K562 (cell line): Measurements from ENCODE around the gene KIAA0513. TPM values are rescaled to one million over a fixed set of nuclear protein-coding genes. Genes with fewer than 3 reads are reported as not detected.

Experiments
- ATAC-seq: fragments of 200-7000 bp; cut with Tn5 transposase; 3 replicates; pipeline ENCODE4 v1.9.1; 2020; ENCODE audit warnings: moderate library complexity
- BruUV-seq: library from RNA; stranded (reverse); fragments of 400-500 nt; replicated peaks from 2 replicates; lab custom pipeline; 2021; lab: Mats Ljungman, UMichigan
- CTCF ChIA-PET: fragments of 300-600 bp; formaldehyde crosslinking; extraction: SDS; loops from one replicate; lab custom pipeline; 2021; ENCODE audit warnings: low intra/inter-chr PET ratio; lab: Yijun Ruan, JAX
- POLR2A ChIA-PET: fragments of 300-600, 350-650 bp; sonication (Branson Sonifier 250); formaldehyde crosslinking; extraction: SDS; loops from one replicate; lab custom pipeline; 2021; ENCODE audit warnings: antibody characterized with exemption, inconsistent platforms; lab: Yijun Ruan, JAX
- DNase-seq, 4 experiments: peaks; one replicate each; pipeline versions ENCODE4 v3.0.0 to v3.0.0-alpha.2; 2011 to 2018; ENCODE audit warnings: low spot score in 3 of 4, mixed read lengths in 3 of 4; ENCODE audit errors: extremely low read depth in 1 of 4
- FAIRE-seq: peaks from 2 replicates; lab custom pipeline; 2011; peaks lifted over from hg19 to GRCh38; lab: Jason Lieb, UNC
- H2AFZ ChIP-seq: 2 replicates; pipeline ENCODE4 v1.6.0; 2011; ENCODE audit warnings: low read depth, low read length, control low read depth, inconsistent platforms
- H3K27ac ChIP-seq: fragments of 200-600 bp; 3 replicates; pipeline ENCODE4 v1.8.0; 2011; ENCODE audit warnings: low read depth, mild to moderate bottlenecking, control low read depth, inconsistent platforms, low read length, moderate library complexity, mixed read lengths; ENCODE audit errors: extremely low read depth
- H3K27me3 ChIP-seq, 2 experiments: fragments of 300-600 bp in 1 of 2; 2 replicates in 1 of 2; 3 replicates in 1 of 2; pipeline versions ENCODE4 v1.6.0 to v1.8.0; 2011; ENCODE audit warnings: inconsistent platforms in 2 of 2, low read length in 2 of 2, mild to moderate bottlenecking in 1 of 2, mixed read lengths in 1 of 2, moderate library complexity in 1 of 2; ENCODE audit not compliant: control insufficient read depth in 2 of 2, insufficient read depth in 2 of 2
- H3K36me3 ChIP-seq: fragments of 300-600 bp; 3 replicates; pipeline ENCODE4 v1.8.0; 2011; ENCODE audit warnings: mild to moderate bottlenecking, low read length, inconsistent platforms; ENCODE audit not compliant: control insufficient read depth, insufficient read depth
- H3K4me1 ChIP-seq, 2 experiments: fragments of 200-600 bp in 1 of 2; replicated peaks in 1 of 2; 2 replicates in 1 of 2; 3 replicates in 1 of 2; pipeline versions ENCODE4 v1.5.1 to v1.8.0; 2011; ENCODE audit warnings: inconsistent platforms in 2 of 2, low read length in 2 of 2, mild to moderate bottlenecking in 1 of 2, mixed read lengths in 1 of 2, moderate library complexity in 1 of 2; ENCODE audit not compliant: control insufficient read depth in 2 of 2, insufficient read depth in 2 of 2
- H3K4me2 ChIP-seq: 2 replicates; pipeline ENCODE4 v1.6.1; 2011; ENCODE audit warnings: low read length, control low read depth, inconsistent platforms, mixed read lengths; ENCODE audit not compliant: insufficient read depth
- H3K4me3 ChIP-seq: fragments of 200-600 bp; sonication (generic), shearing (Covaris generic); 2 replicates; pipeline ENCODE4 v1.5.1; 2016; ENCODE audit warnings: control low read depth, inconsistent platforms
- H3K79me2 ChIP-seq: fragments of 200-600 bp; 3 replicates; pipeline ENCODE4 v1.8.0; 2011; ENCODE audit warnings: low read length, inconsistent platforms; ENCODE audit not compliant: control insufficient read depth, insufficient read depth
- H3K9ac ChIP-seq, 2 experiments: 2 replicates each; pipeline versions ENCODE4 v1.6.0 to v1.6.1; 2011; ENCODE audit warnings: low read depth in 2 of 2, low read length in 2 of 2, control low read depth in 1 of 2, inconsistent platforms in 1 of 2, mild to moderate bottlenecking in 1 of 2, mixed read lengths in 1 of 2; ENCODE audit not compliant: insufficient read depth in 1 of 2
- H3K9me1 ChIP-seq: one replicate; pipeline ENCODE4 v1.6.0; 2011; ENCODE audit warnings: inconsistent platforms, mild to moderate bottlenecking, low read length, moderate library complexity; ENCODE audit not compliant: control insufficient read depth, insufficient read depth
- H3K9me3 ChIP-seq: replicated peaks from 2 replicates; pipeline ENCODE4 v1.5.1; 2011; ENCODE audit warnings: low read depth, low read length, inconsistent platforms; ENCODE audit not compliant: control insufficient read depth, insufficient read depth
- H4K20me1 ChIP-seq: replicated peaks from 2 replicates; pipeline ENCODE4 v1.6.1; 2011; ENCODE audit warnings: low read length, inconsistent platforms, mixed read lengths; ENCODE audit not compliant: control insufficient read depth, insufficient read depth
- BRD4 ChIP-seq: fragments of 200-600 bp; sonication (generic); IDR thresholded peaks from 2 replicates; pipeline ENCODE4 v1.6.1; 2017; ENCODE audit warnings: inconsistent platforms
- CBX1 ChIP-seq: sonication (generic); IDR thresholded peaks from 2 replicates; pipeline ENCODE4 v1.6.1; 2016; ENCODE audit warnings: antibody characterized with exemption, low read depth, mild to moderate bottlenecking
- CHD1 ChIP-seq: fragments of 200-600 bp; sonication (generic); IDR thresholded peaks from one replicate; pipeline ENCODE4 v1.6.1; 2012; ENCODE audit warnings: mild to moderate bottlenecking, moderate library complexity, low read length, inconsistent platforms
- NCOA4 ChIP-seq: fragments of 450-650 bp; IDR thresholded peaks from 2 replicates; pipeline ENCODE4 v1.6.1; 2018; ENCODE audit warnings: mild to moderate bottlenecking; ENCODE audit not compliant: partially characterized antibody
- PHB ChIP-seq: fragments of 250-450 bp; sonication (Bioruptor Pico); IDR thresholded peaks from 2 replicates; pipeline ENCODE4 v1.5.0; 2021
- ZNF224 ChIP-seq: sonication (generic); formaldehyde crosslinking; IDR thresholded peaks from 2 replicates; pipeline ENCODE4 v1.8.0; 2022; ENCODE audit warnings: mild to moderate bottlenecking, missing genetic modification reagents
- ZNF445 ChIP-seq: fragments of 250-450 bp; sonication (Bioruptor Pico); IDR thresholded peaks from 2 replicates; pipeline ENCODE4 v1.4.0; 2020; ENCODE audit warnings: low read depth, mild to moderate bottlenecking, moderate library complexity
- WGBS: fragments of 100-300 bp; shearing (Covaris generic); methylation state at CpG from one replicate; pipeline ENCODE4 v1.1.6; 2016; ENCODE audit warnings: low coverage, mixed read lengths; ENCODE audit not compliant: insufficient coverage; ENCODE audit errors: missing lambda C conversion rate; 5-methylcytosine and 5-hydroxymethylcytosine counted together
- in situ Hi-C: fragments of 300-500 bp; cut with MboI; formaldehyde crosslinking; loops from 4 replicates; pipeline ENCODE4 v1.15.0; 2018; ENCODE audit warnings: inconsistent platforms, mixed read lengths
- intact Hi-C: fragments of 100-400 bp; cut with micrococcal nuclease; formaldehyde crosslinking; loops from 2 replicates; pipeline ENCODE4 v1.14.2; 2022
- polyA plus RNA-seq, 8 experiments: library from polyadenylated mRNA; depleted of rRNA in 4 of 8; stranded (reverse) in 5 of 8; unstranded in 3 of 8; fragments of >200 nt; fragmentation: Nextera tagmentation in 2 of 8; fragmentation: Illumina TruSeq in 1 of 8; extraction: Ambion mirVana in 2 of 8; extraction: Trizol in 1 of 8; gene quantifications; 2 replicates each; pipeline versions ENCODE4 v1.2.1 to v1.2.3, GENCODE V29; 2011 to 2014; ENCODE audit warnings: inconsistent platforms in 1 of 8, missing spikeins in 1 of 8
- total RNA-seq, 7 experiments: library from RNA; depleted of rRNA in 6 of 7; stranded (reverse); fragments of >200 nt in 6 of 7; fragmentation: Illumina TruSeq in 2 of 7; extraction: Trizol in 2 of 7; gene quantifications; 2 replicates each; pipeline versions ENCODE4 v1.2.1 to v1.2.3, GENCODE V29; 2011 to 2021; ENCODE audit warnings: low replicate concordance in 1 of 7
- TF ChIP-seq, protein P1 (sequence below), 2 experiments: fragments of 450-650 bp in 1 of 2; sonication (generic) in 1 of 2; formaldehyde crosslinking in 1 of 2; IDR thresholded peaks; 2 replicates each; pipeline versions ENCODE4 v1.7.1 to v1.9.0; 2016 to 2022; ENCODE audit warnings: inconsistent platforms in 1 of 2, mild to moderate bottlenecking in 1 of 2, missing genetic modification reagents in 1 of 2
- TF ChIP-seq, protein P2 (sequence below): fragments of 250-450 bp; sonication (Bioruptor Pico); IDR thresholded peaks from 2 replicates; pipeline ENCODE4 v1.8.0; 2021; ENCODE audit warnings: moderate library complexity, mild to moderate bottlenecking, inconsistent platforms
- TF ChIP-seq, protein P3 (sequence below): sonication (generic); formaldehyde crosslinking; IDR thresholded peaks from 2 replicates; pipeline ENCODE4 v1.8.1; 2023; ENCODE audit warnings: mild to moderate bottlenecking, missing genetic modification reagents, moderate library complexity

Gene KIAA0513
- total and polyA plus RNA-seq, 9 of the 15 experiments (the other 6 are each of a cell fraction or from before 2014, with no cell fraction given) = 0.18 to 13.7 (median 10.2) TPM

DNA sequence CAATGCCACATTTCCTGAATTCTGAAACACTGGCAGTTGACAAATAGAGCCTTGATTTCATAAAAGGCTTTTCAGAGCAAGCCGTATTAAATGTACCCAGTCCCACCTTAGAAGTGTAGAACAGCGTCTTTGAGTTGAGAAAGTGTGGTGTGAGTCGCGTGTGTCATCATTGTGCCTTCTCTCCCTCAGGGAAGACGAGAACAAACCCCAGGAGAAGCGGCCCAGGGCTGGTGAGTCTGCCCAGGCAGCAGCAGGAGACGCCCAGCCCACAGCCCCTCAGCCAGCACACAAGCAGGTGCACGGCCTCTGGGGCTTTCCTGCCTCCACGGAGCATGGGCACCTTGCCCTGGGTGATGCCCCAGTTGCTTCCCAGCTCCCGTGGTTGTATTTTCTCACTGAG is 50.6 kb downstream of the KIAA0513 start:
- Histone ChIP-seq H3K27ac (no peak overlapping the region), H3K9me3 (no peaks in the 10 kb centered on the region), H3K9me1 (no peaks in the 10 kb centered on the region), H2AFZ (no peak overlapping the region), H3K4me1 (peaks cover 0 to 30% of the 10 kb centered on the region in 2 experiments; a peak in 2 of 5 replicates), H3K4me2 (no peak overlapping the region), H4K20me1 (no peaks in the 10 kb centered on the region; the same call in none of the 2 replicates), H3K36me3 (peaks cover 44% of the 10 kb centered on the region; the same call in 1 of the 3 replicates), H3K9ac (0 out of 4 replicates have a peak overlapping the region, but pooled peaks of 1 of the 2 experiments have one; percentile 7), H3K27me3 (no peaks in the 10 kb centered on the region), H3K79me2 (no peaks in the 10 kb centered on the region), H3K4me3 (no peak overlapping the region)
- CTCF ChIA-PET = no interaction called here
- in situ Hi-C loops (no loop called here), intact Hi-C loops (no loop called here)
- DNase-seq = no peak
- POLR2A ChIA-PET = no interaction called here
- 79% methylated on average over 10 of the region's 10 CpGs for WGBS
- FAIRE-seq = no peak
- BruUV-seq = no TSS peak
- no peak for ATAC-seq
- TF ChIP-seq, protein P1, sequence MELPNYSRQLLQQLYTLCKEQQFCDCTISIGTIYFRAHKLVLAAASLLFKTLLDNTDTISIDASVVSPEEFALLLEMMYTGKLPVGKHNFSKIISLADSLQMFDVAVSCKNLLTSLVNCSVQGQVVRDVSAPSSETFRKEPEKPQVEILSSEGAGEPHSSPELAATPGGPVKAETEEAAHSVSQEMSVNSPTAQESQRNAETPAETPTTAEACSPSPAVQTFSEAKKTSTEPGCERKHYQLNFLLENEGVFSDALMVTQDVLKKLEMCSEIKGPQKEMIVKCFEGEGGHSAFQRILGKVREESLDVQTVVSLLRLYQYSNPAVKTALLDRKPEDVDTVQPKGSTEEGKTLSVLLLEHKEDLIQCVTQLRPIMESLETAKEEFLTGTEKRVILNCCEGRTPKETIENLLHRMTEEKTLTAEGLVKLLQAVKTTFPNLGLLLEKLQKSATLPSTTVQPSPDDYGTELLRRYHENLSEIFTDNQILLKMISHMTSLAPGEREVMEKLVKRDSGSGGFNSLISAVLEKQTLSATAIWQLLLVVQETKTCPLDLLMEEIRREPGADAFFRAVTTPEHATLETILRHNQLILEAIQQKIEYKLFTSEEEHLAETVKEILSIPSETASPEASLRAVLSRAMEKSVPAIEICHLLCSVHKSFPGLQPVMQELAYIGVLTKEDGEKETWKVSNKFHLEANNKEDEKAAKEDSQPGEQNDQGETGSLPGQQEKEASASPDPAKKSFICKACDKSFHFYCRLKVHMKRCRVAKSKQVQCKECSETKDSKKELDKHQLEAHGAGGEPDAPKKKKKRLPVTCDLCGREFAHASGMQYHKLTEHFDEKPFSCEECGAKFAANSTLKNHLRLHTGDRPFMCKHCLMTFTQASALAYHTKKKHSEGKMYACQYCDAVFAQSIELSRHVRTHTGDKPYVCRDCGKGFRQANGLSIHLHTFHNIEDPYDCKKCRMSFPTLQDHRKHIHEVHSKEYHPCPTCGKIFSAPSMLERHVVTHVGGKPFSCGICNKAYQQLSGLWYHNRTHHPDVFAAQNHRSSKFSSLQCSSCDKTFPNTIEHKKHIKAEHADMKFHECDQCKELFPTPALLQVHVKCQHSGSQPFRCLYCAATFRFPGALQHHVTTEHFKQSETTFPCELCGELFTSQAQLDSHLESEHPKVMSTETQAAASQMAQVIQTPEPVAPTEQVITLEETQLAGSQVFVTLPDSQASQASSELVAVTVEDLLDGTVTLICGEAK (IDR thresholded peaks at IDR 0.05) = no peak
- TF ChIP-seq, protein P1 (CRISPR knock-in tag; IDR thresholded peaks at IDR 0.05) = no peak
- TF ChIP-seq CHD1 (no peak), ZNF445 (CRISPR knock-in tag) (no peak), BRD4 (no peak), ZNF224 (CRISPR knock-in tag) (no peak), CBX1 (no peak), NCOA4 (no peak), PHB (CRISPR knock-in tag) (no peak)
- TF ChIP-seq, protein P2, sequence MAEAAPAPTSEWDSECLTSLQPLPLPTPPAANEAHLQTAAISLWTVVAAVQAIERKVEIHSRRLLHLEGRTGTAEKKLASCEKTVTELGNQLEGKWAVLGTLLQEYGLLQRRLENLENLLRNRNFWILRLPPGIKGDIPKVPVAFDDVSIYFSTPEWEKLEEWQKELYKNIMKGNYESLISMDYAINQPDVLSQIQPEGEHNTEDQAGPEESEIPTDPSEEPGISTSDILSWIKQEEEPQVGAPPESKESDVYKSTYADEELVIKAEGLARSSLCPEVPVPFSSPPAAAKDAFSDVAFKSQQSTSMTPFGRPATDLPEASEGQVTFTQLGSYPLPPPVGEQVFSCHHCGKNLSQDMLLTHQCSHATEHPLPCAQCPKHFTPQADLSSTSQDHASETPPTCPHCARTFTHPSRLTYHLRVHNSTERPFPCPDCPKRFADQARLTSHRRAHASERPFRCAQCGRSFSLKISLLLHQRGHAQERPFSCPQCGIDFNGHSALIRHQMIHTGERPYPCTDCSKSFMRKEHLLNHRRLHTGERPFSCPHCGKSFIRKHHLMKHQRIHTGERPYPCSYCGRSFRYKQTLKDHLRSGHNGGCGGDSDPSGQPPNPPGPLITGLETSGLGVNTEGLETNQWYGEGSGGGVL (CRISPR knock-in tag) = no peak
- TF ChIP-seq, protein P3, sequence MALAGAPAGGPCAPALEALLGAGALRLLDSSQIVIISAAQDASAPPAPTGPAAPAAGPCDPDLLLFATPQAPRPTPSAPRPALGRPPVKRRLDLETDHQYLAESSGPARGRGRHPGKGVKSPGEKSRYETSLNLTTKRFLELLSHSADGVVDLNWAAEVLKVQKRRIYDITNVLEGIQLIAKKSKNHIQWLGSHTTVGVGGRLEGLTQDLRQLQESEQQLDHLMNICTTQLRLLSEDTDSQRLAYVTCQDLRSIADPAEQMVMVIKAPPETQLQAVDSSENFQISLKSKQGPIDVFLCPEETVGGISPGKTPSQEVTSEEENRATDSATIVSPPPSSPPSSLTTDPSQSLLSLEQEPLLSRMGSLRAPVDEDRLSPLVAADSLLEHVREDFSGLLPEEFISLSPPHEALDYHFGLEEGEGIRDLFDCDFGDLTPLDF (CRISPR knock-in tag) = no peak
